Hematopoietic multipotent progenitor cell treated with erythropoietin and hydrocortisone succinate and interleukin-3 and kit ligand, for 15 days (in vitro differentiated cells): ENCODE measurements around the gene SFSWAP.
"Not testable (repeated sequence)": the region's sequence is repeated elsewhere in the genome, so short reads cannot be mapped to it uniquely, and the experiment has no call there.

Experiments
- DNase-seq: peaks from one replicate; pipeline ENCODE4 v3.0.0-alpha.2; 2015; ENCODE audit warnings: low spot score

The SFSWAP gene

DNA sequence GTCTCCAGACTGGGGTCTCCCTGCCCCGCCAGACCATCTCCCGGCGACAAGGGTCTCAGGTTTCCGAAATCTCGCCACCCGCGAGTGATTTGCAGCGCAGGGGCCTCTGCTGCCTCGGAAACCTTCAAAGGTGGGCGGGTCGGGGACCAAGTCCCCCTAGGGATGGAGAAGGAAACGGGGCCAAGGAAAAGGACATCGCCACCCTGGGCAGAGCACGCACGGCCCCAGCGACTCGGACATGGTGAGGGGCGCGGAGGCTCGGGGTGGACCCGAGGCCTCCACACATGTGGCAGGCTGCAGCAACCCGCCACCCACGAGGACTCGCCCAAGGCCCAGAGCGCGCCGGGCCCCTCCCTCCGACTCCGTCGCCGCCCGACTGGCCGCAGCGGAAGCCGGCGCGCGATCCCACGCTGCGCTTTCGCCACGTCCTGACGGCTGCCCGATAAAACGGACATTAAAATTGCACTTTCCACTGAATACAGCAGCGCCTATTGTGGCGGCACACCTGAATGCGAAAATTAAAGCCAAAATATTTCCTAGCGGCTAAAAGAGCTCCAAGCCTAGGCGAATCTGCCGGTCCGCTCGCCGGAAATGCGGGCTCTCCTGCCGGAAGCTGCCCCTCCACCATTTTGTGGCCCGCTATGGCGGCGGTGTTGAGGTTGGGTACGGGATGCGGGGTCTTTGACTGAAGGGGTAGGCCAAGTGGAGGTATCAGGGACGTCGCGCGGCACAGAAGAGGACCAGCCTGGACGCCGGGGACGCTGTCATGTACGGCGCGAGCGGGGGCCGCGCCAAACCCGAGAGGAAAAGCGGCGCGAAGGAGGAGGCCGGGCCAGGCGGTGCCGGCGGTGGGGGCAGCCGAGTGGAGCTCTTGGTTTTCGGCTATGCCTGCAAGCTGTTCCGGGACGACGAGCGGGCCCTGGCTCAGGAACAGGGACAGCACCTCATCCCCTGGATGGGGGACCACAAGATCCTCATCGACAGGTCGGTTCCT, at the start of gene SFSWAP:
Gene SFSWAP, plus strand, starts transcription at position 627 of the 994 bp plus-strand sequence. Its CDS starts 140 bp downstream, at position 767.
- DNase-seq, result peak; percentile 75

- DNase-seq, result not testable (repeated sequence)
Measured at GRCh38 chr12:131661170-131661985, 49.5 kb upstream of the SFSWAP start.

GRCh38 chr12:131661986-131662288, 49.0 kb upstream of the SFSWAP start:
- DNase-seq, result not testable (repeated sequence)

GRCh38 chr12:131662346-131662745, 48.5 kb upstream of the SFSWAP start:
- not testable (repeated sequence) for DNase-seq

- DNase-seq, result not testable (repeated sequence)
Measured at GRCh38 chr12:131665666-131666065, 45.2 kb upstream of the SFSWAP start.

- not testable (repeated sequence) for DNase-seq
Measured at GRCh38 chr12:131666486-131666885, 44.4 kb upstream of the SFSWAP start.

- DNase-seq, result not testable (repeated sequence)
Measured at GRCh38 chr12:131666978-131667601, 43.8 kb upstream of the SFSWAP start.

- DNase-seq, result no peak
Measured at GRCh38 chr12:131671276-131671675, 39.6 kb upstream of the SFSWAP start.

DNA sequence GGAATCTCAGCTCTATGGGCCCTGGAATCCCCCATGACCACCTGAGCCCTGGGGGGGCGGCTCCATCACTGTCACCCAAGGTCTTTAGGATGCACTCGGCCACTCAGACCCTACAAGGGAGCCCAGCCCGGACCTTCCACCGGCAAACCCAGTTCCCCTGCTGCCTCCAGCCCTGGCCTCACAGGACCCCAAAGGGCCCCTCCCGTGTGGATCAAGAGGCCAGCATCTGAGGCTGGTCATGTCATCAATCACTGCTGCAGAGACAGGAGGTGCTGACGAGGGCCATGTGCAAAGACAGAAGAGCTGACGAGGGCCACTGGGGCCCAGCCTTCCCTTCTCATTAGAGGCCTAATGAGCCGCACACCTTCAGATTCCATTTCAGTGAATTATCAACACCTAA, 39.0 kb upstream of the SFSWAP start:
- no peak for DNase-seq

DNA sequence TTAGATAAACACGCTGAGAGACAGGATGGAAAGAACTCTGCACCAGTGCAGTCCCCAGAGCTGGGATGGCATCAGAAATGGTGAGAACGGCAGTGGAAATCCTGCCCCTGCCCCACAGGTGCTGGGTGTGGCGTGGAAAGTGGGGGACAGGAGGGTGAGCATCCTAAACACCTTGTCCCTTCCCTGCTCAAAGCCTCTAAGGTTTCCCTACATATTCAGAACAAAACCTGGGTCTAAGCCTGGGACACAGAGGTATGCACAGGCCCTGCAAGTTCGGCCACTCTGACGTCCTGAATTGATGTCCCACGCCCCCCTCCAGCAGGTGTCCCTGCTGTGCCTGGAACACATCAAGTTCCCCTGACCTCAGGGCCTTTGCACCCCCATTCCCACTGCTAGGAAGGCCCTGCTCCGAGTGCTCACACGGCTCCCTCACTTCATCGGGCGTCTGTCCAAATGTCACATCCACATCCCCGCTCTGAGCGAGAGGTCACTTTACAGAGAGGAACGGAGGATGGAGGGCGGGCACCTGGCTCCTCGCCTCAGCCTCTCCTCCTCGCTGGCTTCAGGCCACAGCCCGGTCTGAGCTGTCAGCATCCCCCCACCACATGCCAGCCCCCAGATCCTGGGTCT, 38.5 kb upstream of the SFSWAP start:
- DNase-seq, result no peak

GRCh38 chr12:131672941-131673887, 37.7 kb upstream of the SFSWAP start:
- no peak for DNase-seq

DNA sequence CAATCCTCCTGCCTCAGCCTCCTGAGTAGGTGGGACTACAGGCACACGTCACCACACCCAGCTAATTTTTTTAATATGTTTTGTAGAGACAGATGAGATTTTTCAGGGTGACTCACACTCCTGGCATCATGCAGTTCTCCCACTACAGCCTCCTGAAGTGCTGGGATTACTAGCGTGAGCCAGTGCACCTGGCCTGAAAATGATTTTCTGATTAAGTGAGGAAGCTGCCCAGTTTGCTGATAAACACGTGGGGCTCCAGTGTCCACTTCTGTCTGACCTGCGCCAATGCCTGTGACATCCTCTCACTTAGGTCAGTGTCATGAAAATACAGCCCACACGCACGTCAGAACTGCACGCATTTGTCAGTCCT, 37.0 kb upstream of the SFSWAP start:
- DNase-seq, result no peak

DNA sequence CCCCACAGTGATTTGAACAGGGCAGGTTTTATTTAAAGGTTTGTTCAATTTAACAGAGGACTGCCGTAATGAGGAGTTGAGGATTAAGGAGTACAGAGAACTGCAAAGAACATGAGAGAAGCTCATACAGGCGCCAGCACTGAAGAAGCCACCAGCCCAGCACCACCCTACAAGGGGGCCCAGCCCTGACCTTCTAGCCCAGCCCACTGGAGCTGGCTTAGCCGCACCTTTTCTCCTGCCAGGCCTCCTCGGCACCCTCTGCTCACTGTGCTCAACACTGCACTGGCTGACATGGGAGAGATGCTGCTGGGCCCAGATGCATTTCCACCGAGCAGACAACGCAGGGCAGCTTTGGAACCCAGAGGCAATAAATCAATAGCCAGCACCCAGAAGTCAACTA, 36.5 kb upstream of the SFSWAP start:
- DNase-seq, result no peak

DNA sequence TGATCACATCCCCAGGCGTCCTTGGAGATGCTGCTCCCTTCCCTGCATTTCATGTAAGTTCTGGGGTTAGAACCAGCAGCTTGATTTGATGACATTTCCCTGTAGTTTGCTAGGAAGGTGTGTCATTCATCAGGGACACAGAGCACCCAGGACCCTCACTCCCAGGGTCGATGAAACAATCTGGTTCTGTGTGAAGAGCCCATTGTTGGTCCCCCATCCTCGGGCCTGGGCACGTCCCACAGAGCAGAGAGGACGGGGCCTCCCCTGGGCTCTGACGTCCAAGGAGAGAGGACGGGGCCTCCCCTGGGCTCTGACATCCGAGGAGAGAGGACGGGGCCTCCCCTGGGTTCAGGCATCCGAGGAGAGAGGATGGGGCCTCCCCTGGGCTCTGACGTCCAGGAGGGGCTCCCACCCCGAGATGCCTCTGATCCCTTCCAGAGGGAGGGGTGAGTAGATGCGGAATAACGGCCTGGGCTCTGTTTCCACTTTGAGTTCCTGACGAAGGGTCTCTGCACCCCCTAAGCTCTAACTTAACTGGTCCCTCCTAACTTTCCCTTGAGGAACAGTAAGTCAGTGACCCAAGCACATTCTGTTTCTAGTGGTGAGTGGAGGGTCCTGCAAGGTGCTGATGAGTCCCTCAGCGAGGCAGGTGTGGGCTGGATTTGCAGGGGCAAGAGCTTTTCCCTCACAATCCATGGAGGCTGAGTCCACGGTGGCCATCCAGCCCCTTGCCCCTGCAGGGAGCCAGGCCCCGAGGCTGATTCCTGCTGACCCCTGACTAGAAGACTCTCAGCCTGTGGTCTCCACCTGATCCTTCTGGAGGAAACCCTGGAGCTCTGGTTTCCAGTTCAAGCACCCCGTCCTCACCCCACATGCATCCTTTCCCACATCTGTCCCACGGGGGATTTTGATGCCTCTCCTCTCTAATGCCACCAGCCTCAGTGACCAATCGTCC, 35.5 kb upstream of the SFSWAP start:
- DNase-seq, result no peak

GRCh38 chr12:131676544-131676943, 34.3 kb upstream of the SFSWAP start:
- DNase-seq, result no peak

GRCh38 chr12:131677067-131677466, 33.8 kb upstream of the SFSWAP start:
- DNase-seq, result not testable (repeated sequence)

DNA sequence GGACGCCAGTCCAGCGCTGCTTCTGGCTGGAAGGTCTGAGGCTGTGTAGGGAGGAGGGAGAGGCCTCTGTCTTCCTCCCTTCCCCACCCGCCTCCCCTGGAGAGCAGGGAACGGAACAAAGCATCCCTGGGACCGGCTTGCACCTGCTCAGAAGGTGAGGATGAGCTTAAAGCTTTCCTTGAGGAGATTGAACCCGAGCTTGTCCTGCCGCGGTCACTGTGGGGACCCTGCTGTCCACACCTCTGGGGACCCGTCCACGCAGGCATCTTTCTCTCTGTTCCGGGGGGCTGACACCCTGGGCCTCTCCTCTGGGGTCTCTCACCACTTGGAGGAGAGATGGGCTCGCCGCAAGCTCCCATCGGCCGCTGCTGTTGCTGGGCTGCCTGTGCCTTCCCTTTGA, 33.2 kb upstream of the SFSWAP start:
- DNase-seq, result no peak

DNA sequence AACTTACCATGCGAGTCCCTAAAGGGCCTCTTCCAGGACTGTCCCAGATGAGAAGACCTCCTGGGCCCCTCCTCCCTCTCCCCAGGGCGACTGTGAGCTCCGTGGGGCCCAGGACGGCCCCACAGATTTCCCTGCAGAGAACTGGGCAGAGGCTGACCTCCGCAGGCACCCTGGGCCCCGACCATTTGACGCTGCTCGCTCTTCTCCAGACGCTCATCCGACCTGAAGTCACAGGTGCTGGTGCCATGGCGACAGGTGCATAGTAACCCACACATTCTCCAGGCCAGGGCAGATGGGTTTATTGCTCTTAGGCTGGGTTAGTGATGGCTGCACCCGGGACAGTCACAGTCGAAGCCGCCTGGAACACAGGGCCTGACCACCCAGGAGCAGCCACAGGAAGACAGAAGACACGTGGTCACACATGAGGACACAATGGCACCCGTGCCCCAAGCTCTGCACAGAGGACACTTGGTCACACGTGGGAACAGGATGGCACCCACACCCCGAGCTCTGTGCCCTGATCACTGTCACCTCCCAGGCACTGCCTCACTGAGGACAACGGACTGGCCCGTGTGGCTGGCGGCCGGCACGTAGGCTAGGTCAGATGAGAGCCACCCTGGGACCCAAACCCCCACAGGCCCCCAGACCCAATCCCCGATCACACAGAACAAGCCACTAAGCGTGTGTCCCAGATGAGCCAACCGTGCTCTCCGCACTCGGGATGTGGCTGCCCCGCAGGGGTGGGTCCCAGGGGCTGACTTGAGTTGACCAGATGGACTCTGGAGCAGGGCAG, 32.3 kb upstream of the SFSWAP start:
- not testable (repeated sequence) for DNase-seq

DNA sequence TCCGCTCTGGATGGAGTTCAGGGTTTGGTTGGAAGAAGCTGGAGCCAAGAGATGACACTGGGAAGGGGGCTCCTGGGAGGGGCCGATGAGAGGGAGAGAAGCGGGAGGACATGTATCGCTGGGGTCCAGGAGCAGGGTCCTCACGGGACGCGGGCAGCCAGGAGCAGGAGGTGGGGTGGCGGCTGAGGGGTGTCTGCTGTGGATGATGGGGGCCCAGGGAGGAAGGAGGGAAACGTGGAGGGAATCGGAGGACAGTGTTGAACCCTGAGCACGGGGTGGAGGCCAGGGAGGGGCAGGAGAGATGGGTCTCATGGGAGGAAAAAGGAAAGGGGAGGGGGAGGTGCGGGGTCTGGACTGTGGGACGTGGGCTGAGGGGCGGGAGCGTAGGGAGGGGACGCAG, 31.7 kb upstream of the SFSWAP start:
- DNase-seq, result not testable (repeated sequence)
